Chondrocyte (in vitro differentiated cells): ENCODE measurements around the gene GSTM2. TPM values are rescaled to one million over a fixed set of nuclear protein-coding genes. Genes with fewer than 3 reads are reported as not detected.
"Not testable (repeated sequence)": the region's sequence is repeated elsewhere in the genome, so short reads cannot be mapped to it uniquely, and the experiment has no call there.

Source experiments
- DNase-seq: peaks from one replicate; pipeline ENCODE4 v3.0.0; 2021; ENCODE audit warnings: mixed read lengths, low spot score
- H3K27ac Mint-ChIP-seq: one replicate; pipeline ENCODE4 v1.8.0; 2021; ENCODE audit warnings: mild to moderate bottlenecking, moderate library complexity, mixed read lengths; ENCODE audit not compliant: unreplicated experiment
- H3K27me3 Mint-ChIP-seq: 2 replicates; pipeline ENCODE4 v1.8.0; 2021; ENCODE audit warnings: low read depth, mixed read lengths
- H3K36me3 Mint-ChIP-seq: 2 replicates; pipeline ENCODE4 v1.8.0; 2021; ENCODE audit warnings: low read depth, mixed read lengths
- H3K4me1 Mint-ChIP-seq: 2 replicates; pipeline ENCODE4 v1.8.0; 2021; ENCODE audit warnings: low read depth, mild to moderate bottlenecking, mixed read lengths
- H3K4me3 Mint-ChIP-seq: one replicate; pipeline ENCODE4 v1.8.0; 2021; ENCODE audit warnings: mild to moderate bottlenecking, moderate library complexity, mixed read lengths; ENCODE audit not compliant: unreplicated experiment
- H3K9me3 Mint-ChIP-seq: 2 replicates; pipeline ENCODE4 v1.8.0; 2021; ENCODE audit warnings: low read depth, mixed read lengths
- total RNA-seq: library from RNA; stranded (reverse); gene quantifications from 3 replicates; pipeline ENCODE4 v1.2.1, GENCODE V29; 2021
- TF ChIP-seq, protein P1 (sequence below): fragments of 200-600 bp; sonication (generic); IDR thresholded peaks from 2 replicates; pipeline ENCODE4 v1.5.0; 2021; ENCODE audit warnings: antibody characterized with exemption, mild to moderate bottlenecking, moderate library complexity

Gene GSTM2
- total RNA-seq, 1 donor from 2014 or later = 25.8 TPM

GRCh38 chr1:109658533-109659042 is 9.3 kb upstream of the GSTM2 start:
- no peaks in the 10 kb centered on the region for H3K27me3 Mint-ChIP-seq
- DNase-seq = peak; percentile 29

GRCh38 chr1:109659145-109659544 is 8.7 kb upstream of the GSTM2 start:
- H3K27ac Mint-ChIP-seq = no peak overlapping the region
- peaks cover 30% of the 10 kb centered on the region for H3K4me1 Mint-ChIP-seq
- TF ChIP-seq, protein P1, sequence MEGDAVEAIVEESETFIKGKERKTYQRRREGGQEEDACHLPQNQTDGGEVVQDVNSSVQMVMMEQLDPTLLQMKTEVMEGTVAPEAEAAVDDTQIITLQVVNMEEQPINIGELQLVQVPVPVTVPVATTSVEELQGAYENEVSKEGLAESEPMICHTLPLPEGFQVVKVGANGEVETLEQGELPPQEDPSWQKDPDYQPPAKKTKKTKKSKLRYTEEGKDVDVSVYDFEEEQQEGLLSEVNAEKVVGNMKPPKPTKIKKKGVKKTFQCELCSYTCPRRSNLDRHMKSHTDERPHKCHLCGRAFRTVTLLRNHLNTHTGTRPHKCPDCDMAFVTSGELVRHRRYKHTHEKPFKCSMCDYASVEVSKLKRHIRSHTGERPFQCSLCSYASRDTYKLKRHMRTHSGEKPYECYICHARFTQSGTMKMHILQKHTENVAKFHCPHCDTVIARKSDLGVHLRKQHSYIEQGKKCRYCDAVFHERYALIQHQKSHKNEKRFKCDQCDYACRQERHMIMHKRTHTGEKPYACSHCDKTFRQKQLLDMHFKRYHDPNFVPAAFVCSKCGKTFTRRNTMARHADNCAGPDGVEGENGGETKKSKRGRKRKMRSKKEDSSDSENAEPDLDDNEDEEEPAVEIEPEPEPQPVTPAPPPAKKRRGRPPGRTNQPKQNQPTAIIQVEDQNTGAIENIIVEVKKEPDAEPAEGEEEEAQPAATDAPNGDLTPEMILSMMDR = no peak
- H3K4me3 Mint-ChIP-seq = no peak overlapping the region
- no peaks in the 10 kb centered on the region for H3K27me3 Mint-ChIP-seq
- DNase-seq = no peak
- H3K36me3 Mint-ChIP-seq = peaks cover 1% of the 10 kb centered on the region
- no peaks in the 10 kb centered on the region for H3K9me3 Mint-ChIP-seq

More at GRCh38 chr1:109658533-109659042, 9.3 kb upstream of the GSTM2 start:
- Mint-ChIP-seq H3K9me3 (no peaks in the 10 kb centered on the region), H3K4me1 (peaks cover 24% of the 10 kb centered on the region), H3K4me3 (no peak overlapping the region), H3K27ac (no peak overlapping the region), H3K36me3 (peaks cover 1% of the 10 kb centered on the region)
- TF ChIP-seq, protein P1 = no peak

GRCh38 chr1:109659997-109660690 is 7.7 kb upstream of the GSTM2 start:
- no peaks in the 10 kb centered on the region for H3K9me3 Mint-ChIP-seq

GRCh38 chr1:109660691-109661026 is 7.2 kb upstream of the GSTM2 start:
- H3K36me3 Mint-ChIP-seq, DNase-seq, H3K4me3 Mint-ChIP-seq, H3K9me3 Mint-ChIP-seq, H3K27me3 Mint-ChIP-seq, H3K27ac Mint-ChIP-seq: not testable (repeated sequence)
- H3K4me1 Mint-ChIP-seq = peaks cover 20% of the 10 kb centered on the region

More at GRCh38 chr1:109659997-109660690, 7.7 kb upstream of the GSTM2 start:
- DNase-seq = peak; percentile 38
- Mint-ChIP-seq H3K36me3 (peaks cover 1% of the 10 kb centered on the region), H3K4me1 (peaks cover 25% of the 10 kb centered on the region), H3K4me3 (no peak overlapping the region), H3K27ac (no peak overlapping the region), H3K27me3 (no peaks in the 10 kb centered on the region)
- TF ChIP-seq, protein P1 = no peak

DNA sequence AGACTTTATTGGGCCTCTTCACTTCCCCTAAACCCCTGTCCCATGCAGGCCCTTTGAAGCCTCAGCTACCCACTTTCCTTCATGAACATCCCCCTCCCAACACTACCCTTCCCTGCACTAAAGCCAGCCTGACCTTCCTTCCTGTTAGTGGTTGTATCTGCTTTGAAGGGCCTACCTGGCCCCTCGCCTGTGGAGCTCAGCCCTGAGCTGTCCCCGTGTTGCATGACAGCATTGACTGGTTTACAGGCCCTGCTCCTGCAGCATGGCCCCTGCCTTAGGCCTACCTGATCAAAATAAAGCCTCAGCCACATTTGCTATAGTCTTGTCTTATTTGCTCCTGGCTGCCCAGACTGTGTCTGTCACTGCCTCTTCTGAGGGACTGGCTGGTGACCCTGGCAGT is 6.5 kb upstream of the GSTM2 start:
- H3K36me3 Mint-ChIP-seq = peaks cover 1% of the 10 kb centered on the region
- peak; percentile 21 for DNase-seq
- no peak overlapping the region for H3K27ac Mint-ChIP-seq
- peaks cover 14% of the 10 kb centered on the region for H3K4me1 Mint-ChIP-seq
- no peaks in the 10 kb centered on the region for H3K9me3 Mint-ChIP-seq
- no peaks in the 10 kb centered on the region for H3K27me3 Mint-ChIP-seq
- TF ChIP-seq, protein P1 = no peak
- no peak overlapping the region for H3K4me3 Mint-ChIP-seq

DNA sequence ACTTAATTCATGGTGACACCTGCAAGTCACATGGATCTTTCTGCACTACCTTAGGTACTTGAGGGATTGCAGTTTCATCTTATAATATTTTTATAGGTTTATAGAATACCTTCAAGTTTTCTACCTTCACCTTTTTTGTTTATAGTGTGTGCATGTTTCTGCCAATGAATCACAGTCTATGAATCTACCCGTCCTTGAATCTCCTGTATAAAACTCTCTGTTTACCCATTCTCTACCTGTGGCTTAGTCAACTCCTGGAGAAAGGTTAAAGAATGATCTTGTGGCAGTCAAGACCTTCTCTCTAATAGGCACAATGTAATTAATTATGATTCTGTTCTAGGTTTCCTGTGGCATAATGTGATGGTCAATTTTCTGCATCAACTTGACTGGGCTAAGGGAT is 3.2 kb upstream of the GSTM2 start:
- H3K4me1 Mint-ChIP-seq = peaks cover 16% of the 10 kb centered on the region
- H3K4me3 Mint-ChIP-seq = no peak overlapping the region
- H3K36me3 Mint-ChIP-seq = peaks cover 2% of the 10 kb centered on the region
- no peak overlapping the region for H3K27ac Mint-ChIP-seq
- H3K9me3 Mint-ChIP-seq = no peaks in the 10 kb centered on the region
- DNase-seq = no peak
- TF ChIP-seq, protein P1 = no peak
- H3K27me3 Mint-ChIP-seq = no peaks in the 10 kb centered on the region
